ENCODE measurements around the gene NPM1.
"Not testable (repeated sequence)": the region's sequence is repeated elsewhere in the genome, so short reads cannot be mapped to it uniquely, and the experiment has no call there.

The NPM1 gene

DNA sequence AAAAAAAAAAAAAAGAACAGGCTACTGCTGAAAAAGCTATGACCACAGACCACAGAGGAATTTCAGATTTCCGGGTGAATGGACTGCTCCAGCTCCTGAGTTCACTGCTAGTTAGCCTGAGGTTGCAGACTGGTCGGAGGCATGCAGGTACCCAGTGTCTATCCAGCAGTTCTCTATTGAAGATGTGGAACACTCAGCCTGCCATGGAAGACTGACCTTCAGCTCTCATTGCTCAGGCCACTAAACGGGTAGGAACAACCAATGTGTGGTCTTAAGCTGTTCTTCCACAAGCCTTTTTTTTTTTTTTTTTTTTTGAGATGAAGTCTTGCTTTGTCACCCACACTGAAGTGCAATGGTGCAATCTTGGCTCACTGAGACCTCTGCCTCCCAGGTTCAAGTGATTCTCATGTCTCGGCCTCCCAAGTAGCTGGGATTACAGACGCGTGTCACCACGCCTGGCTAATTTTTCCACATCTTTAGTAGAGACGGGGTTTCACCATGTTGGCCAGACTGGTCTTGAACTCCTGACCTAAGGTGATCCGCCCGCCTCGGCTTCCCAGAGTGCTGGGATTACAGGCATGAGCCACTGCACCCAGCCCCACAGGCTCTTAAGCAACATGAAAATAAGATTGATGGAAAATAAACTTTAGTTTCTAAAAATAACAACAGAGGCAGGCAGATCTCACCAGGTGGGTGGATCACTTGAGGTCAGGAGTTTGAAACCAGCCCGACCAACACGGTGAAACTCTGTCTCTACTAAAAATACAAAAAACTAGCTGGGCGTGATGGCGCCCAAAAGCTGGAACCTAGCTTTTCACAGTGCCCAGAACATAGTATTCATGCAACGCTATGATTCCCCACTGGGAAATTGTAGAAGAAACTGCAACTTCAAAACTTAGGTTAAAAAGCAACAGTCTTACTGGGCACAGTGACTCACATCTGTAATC, 20.0 kb upstream of the NPM1 start:
- H3K9me3 ChIP-seq (ENCODE audit: low read length) = no peaks in the 10 kb centered on the region
- H3K36me3 ChIP-seq (ENCODE audit: insufficient read depth, low read length) = no peaks in the 10 kb centered on the region
- no peak overlapping the region for H3K4me3 ChIP-seq (ENCODE audit: low read length)
- no peak overlapping the region for H2AFZ ChIP-seq (ENCODE audit: low read depth, low read length)
- no peaks in the 10 kb centered on the region for H3K4me1 ChIP-seq (ENCODE audit: insufficient read depth, low read length)
- no peaks in the 10 kb centered on the region for H3K27me3 ChIP-seq (ENCODE audit: insufficient read depth, low read length)

DNA sequence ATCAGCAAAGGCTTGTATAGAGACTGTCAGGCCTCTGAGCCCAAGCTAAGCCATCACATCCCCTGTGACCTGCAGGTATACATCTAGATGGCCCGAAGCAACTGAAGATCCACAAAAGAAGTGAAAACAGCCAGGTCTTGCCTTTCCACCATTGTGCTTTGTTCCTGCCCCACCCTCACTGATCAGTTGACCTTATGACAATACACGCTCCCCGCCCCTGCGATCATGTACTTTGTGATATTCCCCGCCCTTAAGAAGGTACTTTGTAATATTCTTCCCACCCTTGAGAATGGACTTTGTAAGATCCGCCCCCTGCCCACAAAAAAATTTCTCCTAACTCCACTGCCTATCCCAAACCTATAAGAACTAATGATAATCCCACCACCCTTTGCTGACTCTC, 18.6 kb upstream of the NPM1 start:
- H3K27me3 ChIP-seq (ENCODE audit: insufficient read depth, low read length) = no peaks in the 10 kb centered on the region
- no peak overlapping the region for H3K4me3 ChIP-seq (ENCODE audit: low read length)
- H2AFZ ChIP-seq (ENCODE audit: low read depth, low read length) = no peak overlapping the region
- no peaks in the 10 kb centered on the region for H3K9me3 ChIP-seq (ENCODE audit: low read length)
- H3K4me1 ChIP-seq (ENCODE audit: insufficient read depth, low read length) = no peaks in the 10 kb centered on the region
- H3K36me3 ChIP-seq (ENCODE audit: insufficient read depth, low read length) = no peaks in the 10 kb centered on the region

DNA sequence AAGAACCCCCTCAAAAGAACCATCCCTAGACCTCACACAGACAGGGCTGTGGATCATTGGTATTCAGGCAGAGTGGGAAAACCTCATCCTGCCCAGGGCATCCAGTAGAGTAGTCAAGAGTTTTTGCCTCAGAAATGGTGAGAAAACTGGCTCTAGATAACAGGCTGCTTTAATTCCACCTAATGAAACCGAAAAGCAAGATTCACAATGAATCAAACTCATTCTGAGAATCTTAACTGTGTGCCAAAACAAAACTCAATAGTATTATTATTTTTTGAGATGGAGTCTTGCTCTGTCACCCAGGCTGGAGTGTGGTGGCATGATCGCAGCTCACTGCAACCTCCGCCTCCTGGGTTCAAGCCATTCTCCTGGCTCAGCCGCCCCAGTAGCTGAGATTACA, 17.8 kb upstream of the NPM1 start:
- no peaks in the 10 kb centered on the region for H3K4me1 ChIP-seq (ENCODE audit: insufficient read depth, low read length)
- H3K4me3 ChIP-seq (ENCODE audit: low read length) = no peak overlapping the region
- no peaks in the 10 kb centered on the region for H3K27me3 ChIP-seq (ENCODE audit: insufficient read depth, low read length)
- no peak overlapping the region for H2AFZ ChIP-seq (ENCODE audit: low read depth, low read length)
- H3K36me3 ChIP-seq (ENCODE audit: insufficient read depth, low read length) = no peaks in the 10 kb centered on the region
- H3K9me3 ChIP-seq (ENCODE audit: low read length) = no peaks in the 10 kb centered on the region

DNA sequence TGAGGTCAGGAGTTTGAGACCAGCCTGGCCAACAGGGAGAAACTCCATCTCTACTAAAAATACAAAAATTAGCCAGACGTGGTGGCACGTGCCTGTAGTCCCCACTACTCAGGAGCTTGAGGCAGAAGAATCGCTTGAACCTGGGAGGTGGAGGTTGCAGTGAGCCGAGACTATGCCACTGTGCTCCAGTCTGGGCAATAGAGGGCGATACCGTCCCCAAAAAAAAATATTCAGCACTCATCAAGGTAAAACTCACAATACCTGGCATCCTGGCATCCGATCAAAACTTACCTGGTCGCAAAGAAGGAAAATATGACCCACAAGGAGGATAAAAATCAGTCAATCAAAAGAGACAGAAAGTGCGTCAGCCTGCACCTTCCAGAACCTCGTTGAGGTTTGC, 16.8 kb upstream of the NPM1 start:
- not testable (repeated sequence) for H3K9me3 ChIP-seq (ENCODE audit: low read length); H3K4me3 ChIP-seq (ENCODE audit: low read length); H3K36me3 ChIP-seq (ENCODE audit: insufficient read depth, low read length); H3K27me3 ChIP-seq (ENCODE audit: insufficient read depth, low read length); H3K4me1 ChIP-seq (ENCODE audit: insufficient read depth, low read length); H2AFZ ChIP-seq (ENCODE audit: low read depth, low read length)

GRCh38 chr5:171371326-171371725, 16.3 kb upstream of the NPM1 start:
- Histone ChIP-seq H3K4me3 (ENCODE audit: low read length) (no peak overlapping the region), H3K27me3 (ENCODE audit: insufficient read depth, low read length) (no peaks in the 10 kb centered on the region), H2AFZ (ENCODE audit: low read depth, low read length) (no peak overlapping the region), H3K4me1 (ENCODE audit: insufficient read depth, low read length) (no peaks in the 10 kb centered on the region), H3K9me3 (ENCODE audit: low read length) (no peaks in the 10 kb centered on the region), H3K36me3 (ENCODE audit: insufficient read depth, low read length) (no peaks in the 10 kb centered on the region)

DNA sequence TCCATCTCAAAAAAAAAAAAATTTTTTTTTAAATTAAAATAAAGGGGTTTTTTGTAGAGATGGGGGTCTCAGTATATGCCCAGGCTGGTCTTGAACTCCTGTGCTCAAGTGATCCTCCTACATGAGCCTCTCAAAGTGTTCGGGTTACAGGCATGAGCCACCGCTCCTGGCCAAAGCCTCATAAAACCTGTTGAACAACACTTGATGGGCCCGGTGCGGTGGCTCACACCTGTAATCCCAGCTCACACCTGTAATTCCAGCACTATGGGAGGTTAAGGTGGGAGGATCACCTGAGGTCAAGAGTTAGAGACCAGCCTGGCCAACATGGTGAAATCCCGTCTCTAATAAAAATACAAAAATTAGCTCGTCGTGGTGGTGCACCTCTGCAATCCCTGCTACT, 7.7 kb upstream of the NPM1 start:
- Histone ChIP-seq H3K36me3 (ENCODE audit: insufficient read depth, low read length) (no peaks in the 10 kb centered on the region), H2AFZ (ENCODE audit: low read depth, low read length) (no peak overlapping the region)

DNA sequence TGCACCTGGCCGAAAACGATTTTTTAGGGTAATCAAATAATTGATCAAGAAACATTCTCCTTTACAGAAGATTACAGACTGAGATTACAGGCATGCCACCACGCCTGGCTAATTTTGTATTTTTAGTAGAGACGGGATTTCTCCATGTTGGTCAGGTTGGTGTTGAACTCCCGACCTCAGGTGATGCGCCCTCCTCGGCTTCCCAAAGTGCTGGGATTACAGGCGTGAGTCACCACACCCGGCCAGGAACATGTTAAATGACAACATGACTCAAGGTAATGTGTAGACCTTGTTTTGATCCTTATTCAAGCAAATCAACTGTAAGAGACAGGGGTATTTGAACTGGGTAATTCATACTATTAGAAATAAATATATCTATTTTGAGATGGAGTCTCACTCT, 3.2 kb upstream of the NPM1 start:
- H3K27me3 ChIP-seq (ENCODE audit: insufficient read depth, low read length); H3K4me3 ChIP-seq (ENCODE audit: low read length); H3K4me1 ChIP-seq (ENCODE audit: insufficient read depth, low read length); H2AFZ ChIP-seq (ENCODE audit: low read depth, low read length); H3K9me3 ChIP-seq (ENCODE audit: low read length); H3K36me3 ChIP-seq (ENCODE audit: insufficient read depth, low read length): not testable (repeated sequence)

More for the DNA sequence above, 7.7 kb upstream of the NPM1 start:
- no peak overlapping the region for H3K4me3 ChIP-seq (ENCODE audit: low read length)
- no peaks in the 10 kb centered on the region for H3K4me1 ChIP-seq (ENCODE audit: insufficient read depth, low read length)
- no peaks in the 10 kb centered on the region for H3K27me3 ChIP-seq (ENCODE audit: insufficient read depth, low read length)
- no peaks in the 10 kb centered on the region for H3K9me3 ChIP-seq (ENCODE audit: low read length)

- H2AFZ ChIP-seq (ENCODE audit: low read depth, low read length); H3K9me3 ChIP-seq (ENCODE audit: low read length); H3K4me3 ChIP-seq (ENCODE audit: low read length); H3K27me3 ChIP-seq (ENCODE audit: insufficient read depth, low read length); H3K36me3 ChIP-seq (ENCODE audit: insufficient read depth, low read length): not testable (repeated sequence)
- H3K4me1 ChIP-seq (ENCODE audit: insufficient read depth, low read length) = peaks cover 10% of the 10 kb centered on the region
Observed at GRCh38 chr5:171384999-171385398, 2.6 kb upstream of the NPM1 start.

- Histone ChIP-seq H2AFZ (ENCODE audit: low read depth, low read length) (peak overlapping the region; percentile 88), H3K4me3 (ENCODE audit: low read length) (no peak overlapping the region), H3K36me3 (ENCODE audit: insufficient read depth, low read length) (peaks cover 13% of the 10 kb centered on the region), H3K9me3 (ENCODE audit: low read length) (no peaks in the 10 kb centered on the region), H3K4me1 (ENCODE audit: insufficient read depth, low read length) (peaks cover 18% of the 10 kb centered on the region), H3K27me3 (ENCODE audit: insufficient read depth, low read length) (no peaks in the 10 kb centered on the region)
Observed at GRCh38 chr5:171386006-171386671, 1.5 kb upstream of the NPM1 start.

GRCh38 chr5:171386861-171387344, 746 bp upstream of the NPM1 start:
- Histone ChIP-seq H3K36me3 (ENCODE audit: insufficient read depth, low read length) (peaks cover 21% of the 10 kb centered on the region), H3K4me1 (ENCODE audit: insufficient read depth, low read length) (peaks cover 18% of the 10 kb centered on the region), H3K27me3 (ENCODE audit: insufficient read depth, low read length) (no peaks in the 10 kb centered on the region), H3K4me3 (ENCODE audit: low read length) (peak overlapping the region; percentile 65), H3K9me3 (ENCODE audit: low read length) (no peaks in the 10 kb centered on the region), H2AFZ (ENCODE audit: low read depth, low read length) (peak overlapping the region; percentile 88)

DNA sequence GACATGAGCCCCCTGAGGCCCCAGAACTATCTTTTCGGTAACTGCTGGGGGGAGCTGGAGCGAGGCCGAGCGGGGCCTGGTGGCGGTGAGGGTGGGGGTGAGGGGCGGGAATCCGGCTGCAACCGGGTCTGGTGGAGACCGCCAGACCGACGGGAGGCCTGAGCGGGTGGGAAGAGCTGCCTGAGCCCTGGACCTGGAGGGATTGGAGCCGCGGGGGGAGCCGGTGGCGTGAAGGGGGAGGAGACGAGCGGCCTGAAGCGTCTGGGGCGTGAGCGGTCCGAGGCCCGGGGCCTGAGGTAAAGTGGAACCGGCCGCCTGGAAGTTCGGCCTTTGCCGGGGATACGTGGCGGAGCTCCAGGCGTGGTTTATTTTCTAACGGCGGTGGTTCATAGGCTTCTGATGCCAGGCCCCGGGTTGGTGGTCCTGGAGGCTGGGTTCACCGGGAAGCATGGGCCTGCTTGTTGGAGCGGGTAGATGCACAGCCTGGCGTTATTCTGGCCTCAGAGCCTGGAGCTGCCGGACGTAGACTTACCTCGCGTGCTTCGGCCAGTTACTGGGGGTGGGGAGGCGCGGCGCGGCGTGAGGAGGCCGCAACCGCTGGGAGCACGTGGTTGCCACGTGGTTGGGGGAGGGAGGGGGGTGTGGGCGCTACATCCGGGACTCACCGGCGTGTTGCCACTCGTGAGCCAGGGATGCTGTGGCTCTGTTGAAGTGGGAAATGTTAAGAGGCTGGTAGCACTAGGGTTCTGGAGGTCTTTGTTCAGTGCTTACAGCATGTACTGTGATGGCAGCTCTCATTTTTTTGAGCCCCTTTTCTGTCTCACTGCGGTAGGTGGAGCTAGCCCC, 544 bp downstream of the NPM1 start:
- Histone ChIP-seq H3K4me3 (ENCODE audit: low read length) (peak overlapping the region; percentile 65), H3K4me1 (ENCODE audit: insufficient read depth, low read length) (peaks cover 18% of the 10 kb centered on the region), H3K9me3 (ENCODE audit: low read length) (no peaks in the 10 kb centered on the region), H2AFZ (ENCODE audit: low read depth, low read length) (no peak overlapping the region), H3K36me3 (ENCODE audit: insufficient read depth, low read length) (peaks cover 34% of the 10 kb centered on the region), H3K27me3 (ENCODE audit: insufficient read depth, low read length) (no peaks in the 10 kb centered on the region)

DNA sequence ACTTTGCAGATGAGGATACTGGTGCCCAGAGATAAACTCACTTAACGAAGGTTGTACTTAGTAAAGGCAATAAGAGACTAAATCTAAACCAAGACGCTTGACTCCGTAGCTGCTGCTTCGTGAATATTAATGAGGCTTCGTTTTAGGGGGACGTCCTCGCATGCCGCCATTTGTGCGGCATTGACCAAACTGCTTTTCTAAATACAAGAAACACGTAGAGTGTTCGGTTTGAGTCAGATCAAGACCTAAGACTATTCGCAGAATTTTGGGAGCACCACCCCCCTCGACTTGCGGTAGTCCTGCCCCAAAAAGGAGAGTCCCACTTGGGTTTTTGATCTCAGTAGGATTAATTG, 1.1 kb downstream of the NPM1 start:
- Histone ChIP-seq H3K27me3 (ENCODE audit: insufficient read depth, low read length) (no peaks in the 10 kb centered on the region), H2AFZ (ENCODE audit: low read depth, low read length) (no peak overlapping the region), H3K4me3 (ENCODE audit: low read length) (peak overlapping the region; percentile 65), H3K36me3 (ENCODE audit: insufficient read depth, low read length) (peaks cover 40% of the 10 kb centered on the region), H3K4me1 (ENCODE audit: insufficient read depth, low read length) (peaks cover 18% of the 10 kb centered on the region), H3K9me3 (ENCODE audit: low read length) (no peaks in the 10 kb centered on the region)

All from neuron (in vitro differentiated cells).